HepG2 (cell line): ENCODE measurements around the gene TNFSF13. TPM values are rescaled to one million over a fixed set of nuclear protein-coding genes. Genes with fewer than 3 reads are reported as not detected.

ENCODE experiments used
- GABPA ChIP-seq, 2 experiments: IDR thresholded peaks; 2 replicates each; pipeline ENCODE4 v1.6.1; 2011 to 2016; ENCODE audit warnings: low read depth in 2 of 2, low read length in 1 of 2, missing biosample characterization in 1 of 2, missing genetic modification characterization in 1 of 2
- GZF1 ChIP-seq: sonication (generic); formaldehyde crosslinking; IDR thresholded peaks from 2 replicates; pipeline ENCODE4 v1.5.1; 2020; ENCODE audit warnings: mild to moderate bottlenecking, missing genetic modification reagents
- MTF1 ChIP-seq: sonication (generic); formaldehyde crosslinking; IDR thresholded peaks from 2 replicates; pipeline ENCODE4 v1.5.0; 2020; ENCODE audit warnings: missing genetic modification reagents
- PHB2 ChIP-seq: fragments of 450-650 bp; IDR thresholded peaks from 2 replicates; pipeline ENCODE4 v1.6.1; 2018; ENCODE audit not compliant: partially characterized antibody
- RFX3 ChIP-seq: IDR thresholded peaks from 2 replicates; pipeline ENCODE4 v1.6.1; 2016; ENCODE audit warnings: missing biosample characterization, missing genetic modification reagents
- SP2 ChIP-seq: sonication (generic); formaldehyde crosslinking; IDR thresholded peaks from 2 replicates; pipeline ENCODE4 v1.5.1; 2020; ENCODE audit warnings: mild to moderate bottlenecking, missing genetic modification reagents
- ZNF180 ChIP-seq: sonication (generic); formaldehyde crosslinking; IDR thresholded peaks from 2 replicates; pipeline ENCODE4 v1.4.0; 2020; ENCODE audit warnings: low read depth, missing genetic modification reagents, borderline replicate concordance
- ZNF326 ChIP-seq: sonication (generic); formaldehyde crosslinking; IDR thresholded peaks from 2 replicates; pipeline ENCODE4 v1.4.0; 2020; ENCODE audit warnings: missing genetic modification reagents, borderline replicate concordance
- ZNF557 ChIP-seq: sonication (generic); formaldehyde crosslinking; IDR thresholded peaks from 2 replicates; pipeline ENCODE4 v1.4.0; 2020; ENCODE audit warnings: missing genetic modification reagents
- polyA plus RNA-seq, 8 experiments: library from polyadenylated mRNA; depleted of rRNA in 3 of 8; stranded (reverse) in 7 of 8; unstranded in 1 of 8; fragments of >200 nt; fragmentation: Illumina TruSeq in 4 of 8; extraction: Trizol in 4 of 8; gene quantifications; 2 replicates each; pipeline versions ENCODE4 v1.2.1 to v1.2.3, GENCODE V29; 2011 to 2016; ENCODE audit warnings: low read depth in 4 of 8, missing spikeins in 1 of 8, mixed read lengths in 1 of 8; ENCODE audit not compliant: insufficient read depth in 1 of 8
- total RNA-seq, 5 experiments: library from RNA; depleted of rRNA; stranded (reverse); fragments of >200 nt; fragmentation: Illumina TruSeq; extraction: Trizol; gene quantifications; 2 replicates each; pipeline ENCODE4 v1.2.3, GENCODE V29; 2016; ENCODE audit warnings: low read depth in 1 of 5
- TF ChIP-seq, protein P1 (sequence below): sonication (generic); formaldehyde crosslinking; conservative IDR thresholded peaks from 2 replicates; pipeline ENCODE4 v1.4.0; 2020; ENCODE audit warnings: missing genetic modification reagents
- TF ChIP-seq, protein P2 (sequence below): sonication (generic); formaldehyde crosslinking; IDR thresholded peaks from 2 replicates; pipeline ENCODE4 v1.5.1; 2020; ENCODE audit warnings: mild to moderate bottlenecking, missing genetic modification reagents, moderate library complexity
- TF ChIP-seq, protein P3 (sequence below): sonication (generic); formaldehyde crosslinking; IDR thresholded peaks from 2 replicates; pipeline ENCODE4 v1.8.0; 2022; ENCODE audit warnings: mild to moderate bottlenecking, missing genetic modification reagents, moderate library complexity
- TF ChIP-seq, protein P4 (sequence below): sonication (generic); formaldehyde crosslinking; IDR thresholded peaks from 2 replicates; pipeline ENCODE4 v1.5.1; 2020; ENCODE audit warnings: missing genetic modification reagents, mild to moderate bottlenecking, borderline replicate concordance

TNFSF13 gene
- total and polyA plus RNA-seq, 2 of the 13 experiments (the other 11 are each of a cell fraction or from before 2014, with no cell fraction given) = 2.5 to 3.3 TPM

DNA sequence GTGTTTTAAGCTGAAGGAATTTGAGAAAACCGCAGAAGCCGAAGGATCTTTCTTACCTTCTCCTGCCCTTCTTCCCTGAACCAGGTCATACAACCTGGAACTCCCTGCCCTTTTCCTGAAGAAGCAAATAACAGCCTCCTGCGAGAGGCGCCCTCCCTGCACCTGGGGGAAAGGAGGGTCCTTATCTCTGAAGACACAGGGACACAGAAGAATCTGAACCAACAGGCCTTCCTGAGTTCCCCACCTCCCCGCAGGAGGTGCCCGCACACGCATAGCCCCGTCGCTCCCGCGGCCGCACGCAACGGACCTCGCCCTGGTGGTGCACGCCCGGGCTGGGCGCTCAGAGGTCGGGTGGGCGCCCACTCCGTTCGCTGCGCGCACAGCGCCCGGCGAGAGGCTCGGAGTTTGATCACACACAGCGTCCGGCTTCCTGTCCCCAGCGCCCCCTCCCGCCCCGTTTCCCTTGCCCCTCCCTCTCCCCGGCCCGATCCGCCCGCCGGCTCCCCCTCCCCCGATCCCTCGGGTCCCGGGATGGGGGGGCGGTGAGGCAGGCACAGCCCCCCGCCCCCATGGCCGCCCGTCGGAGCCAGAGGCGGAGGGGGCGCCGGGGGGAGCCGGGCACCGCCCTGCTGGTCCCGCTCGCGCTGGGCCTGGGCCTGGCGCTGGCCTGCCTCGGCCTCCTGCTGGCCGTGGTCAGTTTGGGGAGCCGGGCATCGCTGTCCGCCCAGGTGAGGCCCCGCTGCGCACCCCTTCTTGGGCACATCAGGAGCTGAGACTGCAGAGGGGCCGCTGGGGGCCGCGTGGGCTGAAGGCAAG lies 9.8 kb upstream of the TNFSF13 start, which contains the start of gene TNFSF12 (continued):
- TF ChIP-seq, protein P1, sequence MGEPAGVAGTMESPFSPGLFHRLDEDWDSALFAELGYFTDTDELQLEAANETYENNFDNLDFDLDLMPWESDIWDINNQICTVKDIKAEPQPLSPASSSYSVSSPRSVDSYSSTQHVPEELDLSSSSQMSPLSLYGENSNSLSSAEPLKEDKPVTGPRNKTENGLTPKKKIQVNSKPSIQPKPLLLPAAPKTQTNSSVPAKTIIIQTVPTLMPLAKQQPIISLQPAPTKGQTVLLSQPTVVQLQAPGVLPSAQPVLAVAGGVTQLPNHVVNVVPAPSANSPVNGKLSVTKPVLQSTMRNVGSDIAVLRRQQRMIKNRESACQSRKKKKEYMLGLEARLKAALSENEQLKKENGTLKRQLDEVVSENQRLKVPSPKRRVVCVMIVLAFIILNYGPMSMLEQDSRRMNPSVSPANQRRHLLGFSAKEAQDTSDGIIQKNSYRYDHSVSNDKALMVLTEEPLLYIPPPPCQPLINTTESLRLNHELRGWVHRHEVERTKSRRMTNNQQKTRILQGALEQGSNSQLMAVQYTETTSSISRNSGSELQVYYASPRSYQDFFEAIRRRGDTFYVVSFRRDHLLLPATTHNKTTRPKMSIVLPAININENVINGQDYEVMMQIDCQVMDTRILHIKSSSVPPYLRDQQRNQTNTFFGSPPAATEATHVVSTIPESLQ (CRISPR knock-in tag) = no peak
- TF ChIP-seq PHB2 (no peak), ZNF180 (no peak), SP2 (CRISPR knock-in tag) (no peak), ZNF326 (CRISPR knock-in tag) (no peak), GABPA (IDR thresholded peaks at IDR 0.05; ENCODE audit: low read depth, low read length) (no peak), GABPA (CRISPR knock-in tag; IDR thresholded peaks at IDR 0.05; ENCODE audit: low read depth) (no peak), RFX3 (CRISPR knock-in tag) (no peak), ZNF557 (CRISPR knock-in tag) (no peak), GZF1 (no peak), MTF1 (no peak)
- TF ChIP-seq, protein P2, sequence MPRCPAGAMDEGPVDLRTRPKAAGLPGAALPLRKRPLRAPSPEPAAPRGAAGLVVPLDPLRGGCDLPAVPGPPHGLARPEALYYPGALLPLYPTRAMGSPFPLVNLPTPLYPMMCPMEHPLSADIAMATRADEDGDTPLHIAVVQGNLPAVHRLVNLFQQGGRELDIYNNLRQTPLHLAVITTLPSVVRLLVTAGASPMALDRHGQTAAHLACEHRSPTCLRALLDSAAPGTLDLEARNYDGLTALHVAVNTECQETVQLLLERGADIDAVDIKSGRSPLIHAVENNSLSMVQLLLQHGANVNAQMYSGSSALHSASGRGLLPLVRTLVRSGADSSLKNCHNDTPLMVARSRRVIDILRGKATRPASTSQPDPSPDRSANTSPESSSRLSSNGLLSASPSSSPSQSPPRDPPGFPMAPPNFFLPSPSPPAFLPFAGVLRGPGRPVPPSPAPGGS (CRISPR knock-in tag) = no peak
- TF ChIP-seq, protein P3, sequence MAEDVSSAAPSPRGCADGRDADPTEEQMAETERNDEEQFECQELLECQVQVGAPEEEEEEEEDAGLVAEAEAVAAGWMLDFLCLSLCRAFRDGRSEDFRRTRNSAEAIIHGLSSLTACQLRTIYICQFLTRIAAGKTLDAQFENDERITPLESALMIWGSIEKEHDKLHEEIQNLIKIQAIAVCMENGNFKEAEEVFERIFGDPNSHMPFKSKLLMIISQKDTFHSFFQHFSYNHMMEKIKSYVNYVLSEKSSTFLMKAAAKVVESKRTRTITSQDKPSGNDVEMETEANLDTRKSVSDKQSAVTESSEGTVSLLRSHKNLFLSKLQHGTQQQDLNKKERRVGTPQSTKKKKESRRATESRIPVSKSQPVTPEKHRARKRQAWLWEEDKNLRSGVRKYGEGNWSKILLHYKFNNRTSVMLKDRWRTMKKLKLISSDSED (CRISPR knock-in tag) = no peak
- TF ChIP-seq, protein P4, sequence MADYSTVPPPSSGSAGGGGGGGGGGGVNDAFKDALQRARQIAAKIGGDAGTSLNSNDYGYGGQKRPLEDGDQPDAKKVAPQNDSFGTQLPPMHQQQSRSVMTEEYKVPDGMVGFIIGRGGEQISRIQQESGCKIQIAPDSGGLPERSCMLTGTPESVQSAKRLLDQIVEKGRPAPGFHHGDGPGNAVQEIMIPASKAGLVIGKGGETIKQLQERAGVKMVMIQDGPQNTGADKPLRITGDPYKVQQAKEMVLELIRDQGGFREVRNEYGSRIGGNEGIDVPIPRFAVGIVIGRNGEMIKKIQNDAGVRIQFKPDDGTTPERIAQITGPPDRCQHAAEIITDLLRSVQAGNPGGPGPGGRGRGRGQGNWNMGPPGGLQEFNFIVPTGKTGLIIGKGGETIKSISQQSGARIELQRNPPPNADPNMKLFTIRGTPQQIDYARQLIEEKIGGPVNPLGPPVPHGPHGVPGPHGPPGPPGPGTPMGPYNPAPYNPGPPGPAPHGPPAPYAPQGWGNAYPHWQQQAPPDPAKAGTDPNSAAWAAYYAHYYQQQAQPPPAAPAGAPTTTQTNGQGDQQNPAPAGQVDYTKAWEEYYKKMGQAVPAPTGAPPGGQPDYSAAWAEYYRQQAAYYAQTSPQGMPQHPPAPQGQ (CRISPR knock-in tag) = no peak
